SK-N-MC (cell line): Measurements from ENCODE around the gene C22orf31.

Experiments used
- EZH2 ChIP-seq: fragments of 200-600 bp; sonication (generic); IDR thresholded peaks from one replicate; pipeline ENCODE4 v1.6.1; 2017; ENCODE audit warnings: antibody characterized with exemption
- POLR2AphosphoS5 ChIP-seq: IDR thresholded peaks from 2 replicates; pipeline ENCODE4 v1.6.1; 2012; ENCODE audit warnings: mild to moderate bottlenecking, low read depth, low read length, borderline replicate concordance

DNA sequence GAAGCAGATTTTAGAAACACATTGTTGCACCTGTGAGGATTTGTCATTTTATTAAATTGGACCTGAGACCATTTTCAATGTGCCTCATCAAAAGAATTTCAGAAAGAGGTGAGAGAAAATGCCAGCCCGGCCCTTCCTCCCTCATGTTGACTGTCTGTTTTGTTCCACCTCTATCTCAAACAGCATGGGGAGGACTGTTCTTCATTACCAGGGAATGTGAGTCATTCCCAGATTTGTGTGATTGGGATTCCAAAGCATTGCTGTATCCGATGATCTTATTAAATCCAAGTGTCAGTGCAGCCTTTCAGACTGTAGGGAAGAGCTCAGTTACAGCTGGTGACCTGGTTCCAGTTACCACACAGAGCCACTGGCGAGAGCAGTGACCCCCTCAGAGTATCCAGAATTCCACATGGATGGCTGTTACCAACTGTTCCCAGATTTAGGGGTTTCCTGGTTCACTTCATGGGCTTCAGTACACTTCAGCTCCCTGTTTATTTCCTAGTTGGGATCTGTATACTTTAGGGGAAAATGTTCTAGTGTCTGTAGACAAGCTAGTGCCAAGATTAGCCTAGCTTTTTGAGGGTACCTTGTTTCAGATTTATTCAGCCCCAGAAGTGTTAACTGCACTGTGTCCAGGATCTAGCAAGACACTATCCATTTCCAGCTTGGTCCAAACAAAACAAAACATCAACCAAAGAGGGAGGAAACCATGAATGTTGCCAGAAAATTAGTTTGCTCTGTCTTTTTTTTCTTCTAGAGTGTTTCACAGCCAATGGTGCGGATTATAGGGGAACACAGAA, 32.1 kb upstream of the C22orf31 start:
- no peak for TF ChIP-seq POLR2AphosphoS5
- TF ChIP-seq EZH2, result no peak
